HCT116 (cell line): ENCODE data around the gene DHRSX. TPM values are rescaled to one million over a fixed set of nuclear protein-coding genes. Genes with fewer than 3 reads are reported as not detected.

Source experiments
- ATAC-seq: fragments of 200-7000 bp; cut with Tn5 transposase; 2 replicates; pipeline ENCODE4 v1.9.1; 2020; ENCODE audit warnings: mild to moderate bottlenecking, moderate library complexity
- BruUV-seq: library from RNA; stranded (reverse); fragments of 400-500 nt; replicated peaks from 2 replicates; lab custom pipeline; 2021; lab: Mats Ljungman, UMichigan
- CTCF ChIA-PET: fragments of 300-600 bp; sonication (Branson Sonifier 250); formaldehyde crosslinking; loops from one replicate; lab custom pipeline; 2021; ENCODE audit warnings: antibody characterized with exemption; lab: Charles Lee
- POLR2A ChIA-PET: fragments of 300-600, 350-600 bp; sonication (Branson Sonifier 250); formaldehyde crosslinking; loops from one replicate; lab custom pipeline; 2021; ENCODE audit warnings: antibody characterized with exemption; lab: Charles Lee
- RAD21 ChIA-PET, 2 experiments: fragments of 300-600 bp; sonication (Branson Sonifier 250); formaldehyde crosslinking; loops; one replicate each; lab custom pipeline; 2023; ENCODE audit warnings: low total read pairs in 2 of 2; ENCODE audit not compliant: uncharacterized antibody in 2 of 2, unreplicated experiment in 2 of 2, low non-redundant PET in 1 of 2; lab: Charles Lee
- DNase-seq: peaks from one replicate; pipeline ENCODE4 v3.0.0-alpha.2; 2010; ENCODE audit warnings: low read depth, low spot score
- H2AFZ ChIP-seq: fragments of 200-600 bp; shearing (Covaris generic), sonication (generic); 2 replicates; pipeline ENCODE4 v1.6.1; 2017; ENCODE audit warnings: low read depth, mixed run types, mixed read lengths, antibody characterized with exemption, low read length; ENCODE audit not compliant: poor library complexity, severe bottlenecking
- H3K27ac ChIP-seq: 2 replicates; pipeline ENCODE4 v1.5.1; 2012; ENCODE audit warnings: low read depth, low read length
- H3K27me3 ChIP-seq: fragments of 200-600 bp; sonication (generic); 2 replicates; pipeline ENCODE4 v1.6.1; 2016; ENCODE audit warnings: mixed run types, low read length, mixed read lengths; ENCODE audit not compliant: insufficient read depth
- H3K36me3 ChIP-seq, 2 experiments: fragments of 200-500 bp in 1 of 2; fragments of 200-600 bp in 1 of 2; sonication (Bioruptor generic) in 1 of 2; sonication (generic) in 1 of 2; 2 replicates each; pipeline versions ENCODE4 v1.5.1 to v1.6.1; 2014 to 2016; ENCODE audit warnings: low read length in 2 of 2, inconsistent platforms in 1 of 2, mixed read lengths in 1 of 2, mixed run types in 1 of 2; ENCODE audit not compliant: insufficient read depth in 2 of 2, control insufficient read depth in 1 of 2
- H3K4me1 ChIP-seq, 2 experiments: fragments of 200-600 bp in 1 of 2; sonication (generic) in 1 of 2; 2 replicates each; pipeline versions ENCODE4 v1.5.1 to v1.6.1; 2012 to 2017; ENCODE audit warnings: low read length in 2 of 2, inconsistent platforms in 1 of 2, mild to moderate bottlenecking in 1 of 2, mixed read lengths in 1 of 2, mixed run types in 1 of 2, moderate library complexity in 1 of 2; ENCODE audit not compliant: insufficient read depth in 2 of 2, control insufficient read depth in 1 of 2
- H3K4me2 ChIP-seq: fragments of 200-600 bp; sonication (generic); 2 replicates; pipeline ENCODE4 v1.6.1; 2017; ENCODE audit warnings: mixed run types, low read length, mixed read lengths
- H3K4me3 ChIP-seq, 2 experiments: fragments of 200-600 bp in 1 of 2; sonication (generic) in 1 of 2; replicated peaks in 1 of 2; 2 replicates each; pipeline ENCODE4 v1.5.1; 2011 to 2016; ENCODE audit warnings: low read length in 2 of 2, control low read depth in 1 of 2, low read depth in 1 of 2, mild to moderate bottlenecking in 1 of 2, mixed read lengths in 1 of 2, mixed run types in 1 of 2
- H3K79me2 ChIP-seq: fragments of 200-600 bp; sonication (generic); 2 replicates; pipeline ENCODE4 v1.6.1; 2017; ENCODE audit warnings: mild to moderate bottlenecking, mixed run types, low read length, moderate library complexity, mixed read lengths; ENCODE audit not compliant: insufficient read depth
- H3K9ac ChIP-seq: fragments of 200-600 bp; sonication (generic); 2 replicates; pipeline ENCODE4 v1.6.1; 2016; ENCODE audit warnings: low read length, mixed read lengths
- H3K9me2 ChIP-seq: fragments of 200-600 bp; sonication (generic), shearing (Covaris generic); 2 replicates; pipeline ENCODE4 v1.6.1; 2017; ENCODE audit warnings: mixed run types, mild to moderate bottlenecking, moderate library complexity; ENCODE audit not compliant: insufficient read depth
- H3K9me3 ChIP-seq, 2 experiments: fragments of 200-500 bp in 1 of 2; fragments of 200-600 bp in 1 of 2; sonication (Bioruptor generic) in 1 of 2; sonication (generic) in 1 of 2; 2 replicates each; pipeline ENCODE4 v1.6.1; 2014 to 2017; ENCODE audit warnings: low read length in 2 of 2, mixed read lengths in 2 of 2, inconsistent platforms in 1 of 2, low read depth in 1 of 2, mild to moderate bottlenecking in 1 of 2, mixed run types in 1 of 2, moderate library complexity in 1 of 2; ENCODE audit not compliant: control insufficient read depth in 1 of 2, insufficient read depth in 1 of 2
- H4K20me1 ChIP-seq: fragments of 200-600 bp; sonication (generic), shearing (Covaris generic); 2 replicates; pipeline ENCODE4 v1.6.1; 2017; ENCODE audit warnings: mixed run types, mild to moderate bottlenecking, moderate library complexity; ENCODE audit not compliant: insufficient read depth
- EZH2phosphoT487 ChIP-seq: fragments of 200-600 bp; IDR thresholded peaks from 2 replicates; pipeline ENCODE4 v1.6.1; 2018; ENCODE audit warnings: antibody characterized with exemption, borderline replicate concordance
- ZFX ChIP-seq: fragments of 450-650 bp; IDR thresholded peaks from 2 replicates; pipeline ENCODE4 v1.6.1; 2017
- ZNF274 ChIP-seq: fragments of 200-500 bp; sonication (Bioruptor generic); IDR thresholded peaks from 2 replicates; pipeline ENCODE4 v1.6.1; 2014; ENCODE audit warnings: mild to moderate bottlenecking, low read depth, low read length, inconsistent platforms
- intact Hi-C: fragments of 100-400 bp; cut with micrococcal nuclease; formaldehyde crosslinking; loops from 2 replicates; pipeline ENCODE4 v1.10.0; 2022
- total RNA-seq: library from RNA; stranded (reverse); gene quantifications from one replicate; pipeline ENCODE4 v1.2.1, GENCODE V29; 2021; ENCODE audit not compliant: unreplicated experiment

Gene DHRSX
- total RNA-seq, 1 experiment from 2014 or later, result 11.9 TPM

DNA sequence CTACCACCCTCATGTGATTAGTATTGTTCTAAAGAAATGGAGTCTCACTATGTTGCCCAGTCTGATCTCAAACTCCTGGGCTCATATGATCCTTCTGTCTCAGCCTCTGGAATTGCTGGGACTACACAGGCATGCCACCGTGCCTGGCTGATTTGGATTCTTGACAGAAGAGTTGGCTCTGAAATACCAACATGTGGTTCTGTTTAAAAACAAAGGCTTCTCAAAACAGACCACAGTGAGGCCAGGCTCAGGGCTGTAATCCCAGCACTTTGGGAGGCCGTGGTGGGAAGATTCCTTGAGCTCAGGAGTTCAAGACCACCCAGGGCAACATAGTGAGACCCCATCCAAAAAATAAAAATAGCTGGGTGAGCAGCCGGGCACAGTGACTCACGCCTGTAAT, 126.7 kb downstream of the DHRSX start:
- Histone ChIP-seq H3K27me3 (no peaks in the 10 kb centered on the region), H3K79me2 (no peaks in the 10 kb centered on the region), H3K4me1 (no peaks in the 10 kb centered on the region), H3K36me3 (no peaks in the 10 kb centered on the region), H3K27ac (no peak overlapping the region), H2AFZ (no peak overlapping the region), H3K4me3 (no peak overlapping the region), H3K9me3 (no peaks in the 10 kb centered on the region), H3K9ac (no peak overlapping the region), H3K9me2 (no peaks in the 10 kb centered on the region), H4K20me1 (no peaks in the 10 kb centered on the region), H3K4me2 (no peak overlapping the region)
- ATAC-seq (no peak), DNase-seq (no peak)
- intact Hi-C loops, result no loop called here
- RAD21 ChIA-PET, result no interaction called here
- CTCF ChIA-PET, result no interaction called here
- TF ChIP-seq EZH2phosphoT487, result no peak
- TF ChIP-seq ZFX, result no peak
- BruUV-seq, result no TSS peak
- POLR2A ChIA-PET, result no interaction called here

DNA sequence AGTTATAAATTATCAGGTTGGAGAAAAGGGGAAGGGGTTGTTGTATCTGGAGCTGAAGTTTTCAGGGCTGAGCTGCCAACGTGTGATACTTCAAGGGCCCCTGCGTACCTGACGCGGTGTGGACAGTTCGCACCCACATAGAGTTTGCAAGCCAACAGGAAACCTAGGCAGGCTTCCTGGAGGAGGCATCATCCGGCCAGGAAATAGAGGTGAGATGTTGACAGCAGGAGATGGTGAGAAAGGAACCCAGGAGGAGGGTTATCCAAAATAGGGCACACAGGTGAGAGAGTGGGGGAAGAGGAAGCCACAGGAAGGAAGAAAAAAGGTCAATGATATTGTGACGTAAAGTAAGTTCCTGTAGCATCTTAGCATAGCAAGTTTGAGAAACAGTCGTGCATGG, 127.2 kb downstream of the DHRSX start:
- H3K27ac ChIP-seq, result no peak overlapping the region
- H3K9me3 ChIP-seq, result no peaks in the 10 kb centered on the region
- intact Hi-C loops, result no loop called here
- no peaks in the 10 kb centered on the region for H3K36me3 ChIP-seq
- ATAC-seq, result no peak
- no peaks in the 10 kb centered on the region for H3K9me2 ChIP-seq
- H3K4me2 ChIP-seq, result no peak overlapping the region
- H3K9ac ChIP-seq, result no peak overlapping the region
- ChIA-PET POLR2A (no interaction called here), RAD21 (no interaction called here)
- H3K27me3 ChIP-seq, result no peaks in the 10 kb centered on the region
- TF ChIP-seq ZNF274, result no peak
- TF ChIP-seq, all 23 proteins: peak for 0
- H3K4me3 ChIP-seq, result no peak overlapping the region
- H3K4me1 ChIP-seq, result no peaks in the 10 kb centered on the region
- H3K79me2 ChIP-seq, result no peaks in the 10 kb centered on the region
- no peaks in the 10 kb centered on the region for H4K20me1 ChIP-seq
- no peak for DNase-seq
- BruUV-seq, result no TSS peak
- CTCF ChIA-PET, result no interaction called here
- H2AFZ ChIP-seq, result no peak overlapping the region
